SH-SY5Y (cell line): ENCODE results near the gene ADGB.

Experiments
- GATA2 ChIP-seq: IDR thresholded peaks from 2 replicates; pipeline ENCODE4 v1.6.1; 2011; ENCODE audit warnings: mild to moderate bottlenecking, low read depth, low read length
- GATA3 ChIP-seq: IDR thresholded peaks from 2 replicates; pipeline ENCODE4 v1.6.1; 2011; ENCODE audit warnings: low read depth, mild to moderate bottlenecking, low read length, moderate library complexity

DNA sequence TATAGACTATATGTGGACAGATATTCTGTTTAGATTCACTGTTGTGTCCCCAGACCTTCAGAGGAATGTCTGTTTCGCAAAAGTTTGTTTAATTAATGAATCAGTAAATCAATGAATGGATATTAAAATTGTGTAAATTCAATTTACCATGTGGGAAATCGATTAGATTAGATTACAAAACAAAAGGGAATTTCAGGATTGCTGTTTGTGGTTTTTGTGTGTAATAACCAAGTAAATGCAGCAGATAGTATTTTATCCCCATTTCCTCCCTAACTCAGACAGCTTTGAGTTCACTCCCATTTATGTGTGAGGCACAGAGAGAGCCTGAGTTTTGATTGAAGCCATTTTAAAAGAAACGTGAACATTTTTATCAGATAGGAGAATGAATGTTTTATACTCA, 214.8 kb downstream of the ADGB start:
- TF ChIP-seq GATA3 (no peak), GATA2 (no peak)
